HL-60 (cell line): ENCODE results near the gene BRSK1.

Experiments used
- DNase-seq, 2 experiments: peaks; one replicate each; pipeline ENCODE4 v3.0.0-alpha.2; 2010 to 2020; ENCODE audit warnings: low read depth in 1 of 2, low spot score in 1 of 2
- H3K27ac ChIP-seq: fragments of 250-450 bp; sonication (Bioruptor Pico); replicated peaks from 2 replicates; pipeline ENCODE4 v1.5.1; 2020; ENCODE audit warnings: mild to moderate bottlenecking, moderate library complexity
- H3K27me3 ChIP-seq: fragments of 250-450 bp; sonication (Bioruptor Pico); 2 replicates; pipeline ENCODE4 v1.5.1; 2021; ENCODE audit warnings: mild to moderate bottlenecking, moderate library complexity; ENCODE audit not compliant: insufficient read depth, poor library complexity, severe bottlenecking
- H3K4me3 ChIP-seq: replicated peaks from 2 replicates; pipeline ENCODE4 v1.5.1; 2011; ENCODE audit warnings: mild to moderate bottlenecking, control low read depth, low read length; ENCODE audit not compliant: insufficient read depth
- GABPA ChIP-seq: IDR thresholded peaks from 2 replicates; pipeline ENCODE4 v1.6.1; 2012; ENCODE audit warnings: low read depth
- POLR2AphosphoS5 ChIP-seq: IDR thresholded peaks from 2 replicates; pipeline ENCODE4 v1.6.1; 2012; ENCODE audit warnings: low read depth
- SPI1 ChIP-seq: IDR thresholded peaks from 2 replicates; pipeline ENCODE4 v1.6.1; 2012; ENCODE audit warnings: low read depth, mild to moderate bottlenecking, borderline replicate concordance
- TF ChIP-seq, protein P1 (sequence below): IDR thresholded peaks from one replicate; pipeline ENCODE4 v1.5.1; 2011; ENCODE audit warnings: low read length, control low read depth, inconsistent platforms; ENCODE audit not compliant: insufficient read depth
- TF ChIP-seq, protein P2 (sequence below): IDR thresholded peaks from 2 replicates; pipeline ENCODE4 v1.6.1; 2012; ENCODE audit warnings: low read depth; ENCODE audit not compliant: insufficient replicate concordance

The BRSK1 gene

DNA sequence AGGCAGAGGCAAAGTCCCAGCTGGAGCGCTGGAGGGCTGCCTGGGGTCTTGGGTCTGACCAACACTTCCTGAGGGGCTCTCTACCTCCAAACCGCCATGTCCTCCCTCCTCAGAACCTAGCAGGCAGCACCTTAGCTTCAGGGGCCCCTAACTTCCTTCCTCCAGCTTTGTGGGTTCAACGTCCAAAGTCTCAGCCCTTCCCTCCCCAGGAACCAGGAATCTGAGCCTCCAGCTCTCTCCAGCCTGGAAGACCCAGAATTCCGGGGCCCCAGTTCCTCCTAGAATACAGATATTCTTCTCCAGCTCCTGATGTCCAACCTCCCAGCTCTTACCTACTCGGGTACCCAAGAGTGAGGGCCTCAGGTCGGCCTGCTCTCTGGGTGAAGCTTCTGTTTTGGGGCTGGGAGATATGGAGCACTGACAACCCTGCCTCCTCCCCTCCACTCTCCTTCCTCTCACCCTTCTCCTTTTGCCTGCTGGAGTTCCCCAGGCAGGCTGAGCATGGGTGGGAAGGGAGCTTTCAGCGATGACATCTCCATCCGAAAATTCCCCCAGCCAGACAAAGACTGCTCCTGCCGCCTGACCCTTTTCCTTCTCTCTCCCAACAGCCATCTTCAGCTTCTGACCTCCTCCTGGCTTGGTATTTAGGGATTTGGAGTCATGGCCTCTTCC lies 37.8 kb downstream of the BRSK1 start:
- H3K27me3 ChIP-seq, result no peaks in the 10 kb centered on the region
- H3K27ac ChIP-seq, result no peak overlapping the region
- TF ChIP-seq GABPA (no peak), POLR2AphosphoS5 (no peak), SPI1 (no peak)
- TF ChIP-seq, protein P1, sequence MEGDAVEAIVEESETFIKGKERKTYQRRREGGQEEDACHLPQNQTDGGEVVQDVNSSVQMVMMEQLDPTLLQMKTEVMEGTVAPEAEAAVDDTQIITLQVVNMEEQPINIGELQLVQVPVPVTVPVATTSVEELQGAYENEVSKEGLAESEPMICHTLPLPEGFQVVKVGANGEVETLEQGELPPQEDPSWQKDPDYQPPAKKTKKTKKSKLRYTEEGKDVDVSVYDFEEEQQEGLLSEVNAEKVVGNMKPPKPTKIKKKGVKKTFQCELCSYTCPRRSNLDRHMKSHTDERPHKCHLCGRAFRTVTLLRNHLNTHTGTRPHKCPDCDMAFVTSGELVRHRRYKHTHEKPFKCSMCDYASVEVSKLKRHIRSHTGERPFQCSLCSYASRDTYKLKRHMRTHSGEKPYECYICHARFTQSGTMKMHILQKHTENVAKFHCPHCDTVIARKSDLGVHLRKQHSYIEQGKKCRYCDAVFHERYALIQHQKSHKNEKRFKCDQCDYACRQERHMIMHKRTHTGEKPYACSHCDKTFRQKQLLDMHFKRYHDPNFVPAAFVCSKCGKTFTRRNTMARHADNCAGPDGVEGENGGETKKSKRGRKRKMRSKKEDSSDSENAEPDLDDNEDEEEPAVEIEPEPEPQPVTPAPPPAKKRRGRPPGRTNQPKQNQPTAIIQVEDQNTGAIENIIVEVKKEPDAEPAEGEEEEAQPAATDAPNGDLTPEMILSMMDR, result no peak
- TF ChIP-seq, protein P2, sequence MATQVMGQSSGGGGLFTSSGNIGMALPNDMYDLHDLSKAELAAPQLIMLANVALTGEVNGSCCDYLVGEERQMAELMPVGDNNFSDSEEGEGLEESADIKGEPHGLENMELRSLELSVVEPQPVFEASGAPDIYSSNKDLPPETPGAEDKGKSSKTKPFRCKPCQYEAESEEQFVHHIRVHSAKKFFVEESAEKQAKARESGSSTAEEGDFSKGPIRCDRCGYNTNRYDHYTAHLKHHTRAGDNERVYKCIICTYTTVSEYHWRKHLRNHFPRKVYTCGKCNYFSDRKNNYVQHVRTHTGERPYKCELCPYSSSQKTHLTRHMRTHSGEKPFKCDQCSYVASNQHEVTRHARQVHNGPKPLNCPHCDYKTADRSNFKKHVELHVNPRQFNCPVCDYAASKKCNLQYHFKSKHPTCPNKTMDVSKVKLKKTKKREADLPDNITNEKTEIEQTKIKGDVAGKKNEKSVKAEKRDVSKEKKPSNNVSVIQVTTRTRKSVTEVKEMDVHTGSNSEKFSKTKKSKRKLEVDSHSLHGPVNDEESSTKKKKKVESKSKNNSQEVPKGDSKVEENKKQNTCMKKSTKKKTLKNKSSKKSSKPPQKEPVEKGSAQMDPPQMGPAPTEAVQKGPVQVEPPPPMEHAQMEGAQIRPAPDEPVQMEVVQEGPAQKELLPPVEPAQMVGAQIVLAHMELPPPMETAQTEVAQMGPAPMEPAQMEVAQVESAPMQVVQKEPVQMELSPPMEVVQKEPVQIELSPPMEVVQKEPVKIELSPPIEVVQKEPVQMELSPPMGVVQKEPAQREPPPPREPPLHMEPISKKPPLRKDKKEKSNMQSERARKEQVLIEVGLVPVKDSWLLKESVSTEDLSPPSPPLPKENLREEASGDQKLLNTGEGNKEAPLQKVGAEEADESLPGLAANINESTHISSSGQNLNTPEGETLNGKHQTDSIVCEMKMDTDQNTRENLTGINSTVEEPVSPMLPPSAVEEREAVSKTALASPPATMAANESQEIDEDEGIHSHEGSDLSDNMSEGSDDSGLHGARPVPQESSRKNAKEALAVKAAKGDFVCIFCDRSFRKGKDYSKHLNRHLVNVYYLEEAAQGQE, result no peak
- DNase-seq, result no peak
- H3K4me3 ChIP-seq, result no peak overlapping the region

DNA sequence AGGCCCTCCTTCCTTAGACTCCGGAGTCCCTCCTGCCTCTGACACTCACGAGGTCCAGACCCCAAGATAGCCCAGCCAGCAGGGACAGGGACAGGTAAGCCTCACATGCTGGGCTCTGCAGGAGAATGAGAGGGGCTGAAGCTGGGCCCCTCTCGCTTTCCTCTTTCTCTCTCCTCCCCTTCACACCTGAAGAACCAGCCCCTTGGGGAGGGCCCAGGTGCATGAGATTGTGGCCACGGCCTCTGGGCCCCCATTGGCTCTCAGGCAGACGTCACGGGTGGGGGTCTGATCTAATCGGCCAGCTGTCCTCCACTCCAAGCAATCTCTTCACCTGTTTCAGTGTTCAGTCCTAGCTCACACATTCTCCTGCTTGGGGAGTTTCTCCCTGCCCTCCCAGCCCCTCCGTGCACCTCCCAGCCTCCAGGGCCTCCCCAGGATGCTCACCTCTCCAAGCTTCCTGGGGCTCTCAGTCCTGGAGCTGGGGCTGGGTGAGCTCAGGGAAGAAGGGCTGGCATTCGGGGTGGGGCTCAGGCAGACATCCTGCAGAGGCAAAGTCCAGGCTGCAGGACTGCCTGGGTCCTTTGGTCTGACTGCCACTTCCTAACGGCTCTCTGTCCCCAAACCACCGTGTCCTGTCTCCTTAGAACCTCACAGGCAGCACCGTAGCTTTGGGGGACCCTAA lies 38.5 kb downstream of the BRSK1 start:
- Histone ChIP-seq H3K4me3 (no peak overlapping the region), H3K27me3 (no peaks in the 10 kb centered on the region), H3K27ac (no peak overlapping the region)
- TF ChIP-seq SPI1, result no peak
- TF ChIP-seq, protein P2, result no peak
- no peak for TF ChIP-seq GABPA
- TF ChIP-seq, protein P1, result no peak
- no peak for TF ChIP-seq POLR2AphosphoS5
- no peak for DNase-seq

DNA sequence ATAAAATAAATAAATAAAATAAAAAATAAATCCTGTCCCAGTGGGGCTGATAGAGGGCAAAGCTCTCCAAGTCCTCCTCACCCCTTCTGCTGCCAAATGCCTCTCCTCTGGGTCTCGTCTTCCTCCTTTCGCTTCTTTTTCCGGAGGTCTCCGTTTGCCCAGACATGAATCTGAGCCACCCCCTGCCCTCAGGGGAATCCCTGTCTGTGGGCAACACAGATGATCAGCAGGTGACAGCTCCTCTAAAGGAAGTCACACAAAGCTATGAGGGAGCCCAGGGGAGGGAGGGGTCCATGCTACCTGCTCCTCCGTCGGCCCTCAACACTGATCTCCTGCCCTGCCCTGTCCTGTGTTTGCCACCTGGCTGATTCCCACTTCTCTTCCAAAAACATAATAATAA lies 40.9 kb downstream of the BRSK1 start:
- no peak overlapping the region; the same call in 1 of the 2 replicates for H3K27ac ChIP-seq
- DNase-seq, result no peak
- TF ChIP-seq SPI1 (no peak), GABPA (no peak), POLR2AphosphoS5 (no peak)
- TF ChIP-seq, protein P1, result no peak
- TF ChIP-seq, protein P2, result no peak
- no peak overlapping the region for H3K4me3 ChIP-seq
- no peaks in the 10 kb centered on the region for H3K27me3 ChIP-seq
